Right lobe of liver (tissue), 5 donors: ENCODE measurements around the gene ZKSCAN2. TPM values are rescaled to one million over a fixed set of nuclear protein-coding genes. Genes with fewer than 3 reads are reported as not detected.

Experiments
- total RNA-seq, 6 experiments: library from RNA; depleted of rRNA in 2 of 6; stranded (reverse); fragments of >200 nt in 2 of 6; fragmentation: NEBNext Ultra II Directional in 3 of 6; extraction: Animal tissue kit (Norgen Biotek cat#: 25700) in 3 of 6; gene quantifications; one replicate each; pipeline versions ENCODE4 v1.1.0 to v1.2.4, GENCODE V29; 2016 to 2023
- donor health status: DM: no; HTN: no; CAD: no.
- donor health status: DM: no; HTN: no; CAD: no.
- donor health status: DM: no; HTN: yes; CAD: no.
- donor health status: DM: no; HTN: yes; CAD: no.

ZKSCAN2 gene
- total RNA-seq, 6 experiments from 2014 or later: 2.2 to 2.7 (median 2.2) TPM

Other genes with a start within 250 kb of the ZKSCAN2 start
- gene ARHGAP17, start 242.5 kb downstream of the ZKSCAN2 start, total RNA-seq: 10 to 100 TPM; 20.9 to 33.9 (median 26.3) TPM
- 10 to 100 TPM in 3 of 6 experiments, 1 to 10 TPM in 3; 6.2 to 12.0 (median 8.9) TPM for gene LCMT1, start 146.1 kb downstream of the ZKSCAN2 start, total RNA-seq
- under 1 TPM in 2 of 6 experiments, not detected in 4; 0.25 to 0.95 TPM for gene AQP8, start 40.9 kb downstream of the ZKSCAN2 start, total RNA-seq